Testis (tissue), 2 donors: ENCODE data around the gene CYP4A22.

ENCODE experiments used
- POLR2A ChIP-seq: fragments of 450-650 bp; IDR thresholded peaks from one replicate; pipeline ENCODE4 v1.6.1; 2017; ENCODE audit warnings: antibody characterized with exemption, mild to moderate bottlenecking, moderate library complexity
- TF ChIP-seq, protein P1 (sequence below), 3 experiments: fragments of 450-650 bp in 2 of 3; fragments of 200-600 bp in 1 of 3; sonication (generic) in 1 of 3; IDR thresholded peaks; one replicate each; pipeline ENCODE4 v1.5.1; 2016 to 2019; ENCODE audit warnings: antibody characterized with exemption in 3 of 3, mild to moderate bottlenecking in 2 of 3, moderate library complexity in 1 of 3

DNA sequence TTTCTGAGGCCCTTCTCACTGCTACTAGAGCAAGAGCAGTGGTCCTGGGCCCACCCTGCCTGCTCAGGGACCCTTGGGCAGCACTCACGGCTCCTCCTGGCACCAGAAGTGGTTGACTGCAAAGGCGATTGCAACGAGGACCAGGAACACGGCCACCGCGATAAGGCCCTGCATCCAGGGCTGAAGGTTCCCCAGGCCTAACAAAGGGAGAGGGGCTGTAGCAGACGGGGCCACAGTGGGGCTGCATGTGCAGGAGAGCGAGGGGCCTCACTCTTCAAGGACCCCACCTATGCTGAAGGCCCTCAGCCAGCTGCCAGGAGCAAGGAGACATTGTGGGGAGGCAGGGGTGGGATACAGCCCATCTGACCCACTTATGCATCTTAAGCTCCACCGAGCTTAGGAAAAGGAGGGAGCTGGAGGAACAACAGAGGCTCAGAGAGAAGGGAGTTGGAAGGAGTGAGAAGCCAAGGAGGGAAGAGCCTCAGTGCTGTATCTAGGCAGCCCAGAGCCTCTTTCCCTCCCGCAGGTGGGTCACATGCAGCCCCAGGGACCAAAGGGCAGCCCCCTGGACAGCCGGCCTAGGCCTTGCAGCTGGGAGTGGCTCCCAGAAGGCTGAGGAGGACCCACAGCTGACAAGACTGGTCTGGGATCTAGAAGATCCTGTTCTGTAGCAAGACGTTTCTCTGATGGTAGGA lies 50.1 kb downstream of the CYP4A22 start:
- TF ChIP-seq, protein P1, sequence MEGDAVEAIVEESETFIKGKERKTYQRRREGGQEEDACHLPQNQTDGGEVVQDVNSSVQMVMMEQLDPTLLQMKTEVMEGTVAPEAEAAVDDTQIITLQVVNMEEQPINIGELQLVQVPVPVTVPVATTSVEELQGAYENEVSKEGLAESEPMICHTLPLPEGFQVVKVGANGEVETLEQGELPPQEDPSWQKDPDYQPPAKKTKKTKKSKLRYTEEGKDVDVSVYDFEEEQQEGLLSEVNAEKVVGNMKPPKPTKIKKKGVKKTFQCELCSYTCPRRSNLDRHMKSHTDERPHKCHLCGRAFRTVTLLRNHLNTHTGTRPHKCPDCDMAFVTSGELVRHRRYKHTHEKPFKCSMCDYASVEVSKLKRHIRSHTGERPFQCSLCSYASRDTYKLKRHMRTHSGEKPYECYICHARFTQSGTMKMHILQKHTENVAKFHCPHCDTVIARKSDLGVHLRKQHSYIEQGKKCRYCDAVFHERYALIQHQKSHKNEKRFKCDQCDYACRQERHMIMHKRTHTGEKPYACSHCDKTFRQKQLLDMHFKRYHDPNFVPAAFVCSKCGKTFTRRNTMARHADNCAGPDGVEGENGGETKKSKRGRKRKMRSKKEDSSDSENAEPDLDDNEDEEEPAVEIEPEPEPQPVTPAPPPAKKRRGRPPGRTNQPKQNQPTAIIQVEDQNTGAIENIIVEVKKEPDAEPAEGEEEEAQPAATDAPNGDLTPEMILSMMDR (IDR thresholded peaks at IDR 0.05): no peak
- TF ChIP-seq POLR2A: no peak
